Thoracic aorta (tissue), 2 donors: ENCODE measurements around the gene ECT2. TPM values are rescaled to one million over a fixed set of nuclear protein-coding genes. Genes with fewer than 3 reads are reported as not detected.
A peak's percentile ranks its signal among the peaks of the same experiment; 100 is the strongest.
"Not testable (repeated sequence)": the region's sequence is repeated elsewhere in the genome, so short reads cannot be mapped to it uniquely, and the experiment has no call there.

Experiments used
- ATAC-seq: fragments of 150-250 bp; one replicate; pipeline ENCODE4 v1.8.0; 2017; ENCODE audit warnings: low read depth; ENCODE audit not compliant: insufficient number of reproducible peaks, low FRiP score
- DNase-seq: peaks from one replicate; pipeline ENCODE4 v3.0.0-alpha.2; 2020; ENCODE audit warnings: low spot score
- H3K27ac ChIP-seq, 2 donors: fragments of 200-600 bp; sonication (generic); 1 replicate in 1 of 2; 2 replicates in 1 of 2; pipeline ENCODE4 v1.5.1; 2016; ENCODE audit warnings: mild to moderate bottlenecking in 2 of 2, moderate library complexity in 2 of 2
- H3K27me3 ChIP-seq: fragments of 200-600 bp; sonication (generic); replicated peaks from 2 replicates; pipeline ENCODE4 v1.6.0; 2016; ENCODE audit warnings: mild to moderate bottlenecking; ENCODE audit not compliant: insufficient read depth
- H3K36me3 ChIP-seq: fragments of 200-600 bp; sonication (generic); one replicate; pipeline ENCODE4 v1.5.1; 2016
- H3K4me1 ChIP-seq, 2 donors: fragments of 200-600 bp; sonication (generic); 1 replicate in 1 of 2; 2 replicates in 1 of 2; pipeline versions ENCODE4 v1.5.1 to v1.6.0; 2016; ENCODE audit warnings: low read depth in 2 of 2, mild to moderate bottlenecking in 1 of 2; ENCODE audit not compliant: control insufficient read depth in 1 of 2
- H3K4me3 ChIP-seq: fragments of 200-600 bp; sonication (generic); 2 replicates; pipeline ENCODE4 v1.5.1; 2016; ENCODE audit warnings: mild to moderate bottlenecking
- H3K9me3 ChIP-seq: fragments of 200-600 bp; sonication (generic); 2 replicates; pipeline ENCODE4 v1.5.1; 2016
- total RNA-seq, 2 donors: library from RNA; depleted of rRNA; stranded (reverse); fragments of >200 nt; gene quantifications; one replicate each; pipeline versions ENCODE4 v1.1.0 to v1.2.3, GENCODE V29; 2016
- TF ChIP-seq, protein P1 (sequence below): fragments of 200-600 bp; sonication (generic); IDR thresholded peaks from one replicate; pipeline ENCODE4 v1.5.1; 2019; ENCODE audit warnings: antibody characterized with exemption

Gene ECT2
- 10 to 100 TPM in 1 of 2 donors, 1 to 10 TPM in 1; 4.5 to 14.0 TPM for total RNA-seq

- peak within 1 kb of the TSS; percentile 83 for H3K27ac ChIP-seq
- peak; percentile 95 for ATAC-seq
- H3K27me3 ChIP-seq: no peaks in the 10 kb centered on the region
- peak; percentile 99 for DNase-seq
- H3K4me3 ChIP-seq: peak within 1 kb of the TSS; percentile 71
- H3K4me1 ChIP-seq: peaks cover 7 to 14% of the 10 kb centered on the region in 2 donors
- H3K9me3 ChIP-seq: no peaks in the 10 kb centered on the region
- TF ChIP-seq, protein P1, sequence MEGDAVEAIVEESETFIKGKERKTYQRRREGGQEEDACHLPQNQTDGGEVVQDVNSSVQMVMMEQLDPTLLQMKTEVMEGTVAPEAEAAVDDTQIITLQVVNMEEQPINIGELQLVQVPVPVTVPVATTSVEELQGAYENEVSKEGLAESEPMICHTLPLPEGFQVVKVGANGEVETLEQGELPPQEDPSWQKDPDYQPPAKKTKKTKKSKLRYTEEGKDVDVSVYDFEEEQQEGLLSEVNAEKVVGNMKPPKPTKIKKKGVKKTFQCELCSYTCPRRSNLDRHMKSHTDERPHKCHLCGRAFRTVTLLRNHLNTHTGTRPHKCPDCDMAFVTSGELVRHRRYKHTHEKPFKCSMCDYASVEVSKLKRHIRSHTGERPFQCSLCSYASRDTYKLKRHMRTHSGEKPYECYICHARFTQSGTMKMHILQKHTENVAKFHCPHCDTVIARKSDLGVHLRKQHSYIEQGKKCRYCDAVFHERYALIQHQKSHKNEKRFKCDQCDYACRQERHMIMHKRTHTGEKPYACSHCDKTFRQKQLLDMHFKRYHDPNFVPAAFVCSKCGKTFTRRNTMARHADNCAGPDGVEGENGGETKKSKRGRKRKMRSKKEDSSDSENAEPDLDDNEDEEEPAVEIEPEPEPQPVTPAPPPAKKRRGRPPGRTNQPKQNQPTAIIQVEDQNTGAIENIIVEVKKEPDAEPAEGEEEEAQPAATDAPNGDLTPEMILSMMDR: peak; percentile 67
- H3K36me3 ChIP-seq: no peaks in the 10 kb centered on the region
Measured at GRCh38 chr3:172750368-172751174, at the start of gene ECT2. ECT2 (plus strand) TSS chr3:172750726; CDS start chr3:172754531, 3,805 bp downstream.

GRCh38 chr3:172700936-172701455 lies 49.5 kb upstream of the ECT2 start:
- Histone ChIP-seq H3K36me3 (no peaks in the 10 kb centered on the region), H3K4me1 (peaks cover 0 to 8% of the 10 kb centered on the region in 2 donors), H3K4me3 (no peak overlapping the region), H3K9me3 (no peaks in the 10 kb centered on the region), H3K27ac (no peak overlapping the region), H3K27me3 (no peaks in the 10 kb centered on the region)
- ATAC-seq (no peak), DNase-seq (no peak)
- TF ChIP-seq, protein P1: no peak

GRCh38 chr3:172701751-172702150 lies 48.8 kb upstream of the ECT2 start:
- H3K4me3 ChIP-seq: no peak overlapping the region

DNA sequence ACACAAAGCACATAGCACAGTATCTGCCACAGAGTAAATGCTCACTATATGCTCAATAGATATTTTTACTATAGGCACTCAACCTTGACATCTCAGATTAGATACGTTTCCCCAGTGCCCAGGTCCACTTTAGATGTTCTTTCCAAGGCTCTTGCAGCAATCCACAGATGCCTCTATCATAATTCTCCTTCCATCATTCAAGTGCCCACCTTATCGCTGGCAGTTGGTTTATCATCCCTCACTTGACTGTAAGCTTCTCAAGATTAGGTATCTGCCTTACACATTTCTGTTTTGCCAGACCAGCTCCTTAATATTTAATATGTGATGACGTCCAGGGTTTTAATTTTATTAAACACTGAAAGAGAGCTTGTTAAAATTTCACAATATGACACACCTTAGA lies 48.3 kb upstream of the ECT2 start:
- no peak overlapping the region for H3K27ac ChIP-seq
- H3K4me3 ChIP-seq: no peak overlapping the region
- H3K27me3 ChIP-seq: no peaks in the 10 kb centered on the region
- H3K4me1 ChIP-seq: peaks cover 0 to 8% of the 10 kb centered on the region in 2 donors
- H3K9me3 ChIP-seq: no peaks in the 10 kb centered on the region
- ATAC-seq (no peak), DNase-seq (no peak)
- TF ChIP-seq, protein P1: no peak
- H3K36me3 ChIP-seq: no peaks in the 10 kb centered on the region

More at GRCh38 chr3:172701751-172702150, 48.8 kb upstream of the ECT2 start:
- Histone ChIP-seq H3K27ac (no peak overlapping the region), H3K27me3 (no peaks in the 10 kb centered on the region), H3K36me3 (no peaks in the 10 kb centered on the region), H3K4me1 (peaks cover 0 to 8% of the 10 kb centered on the region in 2 donors), H3K9me3 (no peaks in the 10 kb centered on the region)
- ATAC-seq (no peak), DNase-seq (no peak)
- TF ChIP-seq, protein P1: no peak

GRCh38 chr3:172702731-172703130 lies 47.8 kb upstream of the ECT2 start:
- not testable (repeated sequence) for H3K36me3 ChIP-seq

More at GRCh38 chr3:172702731-172703130, 47.8 kb upstream of the ECT2 start:
- DNase-seq, H3K4me3 ChIP-seq, H3K27me3 ChIP-seq, H3K9me3 ChIP-seq, H3K27ac ChIP-seq, H3K4me1 ChIP-seq, ATAC-seq: not testable (repeated sequence)
